GM12878 (cell line): ENCODE data around the gene SHC1. TPM values are rescaled to one million over a fixed set of nuclear protein-coding genes. Genes with fewer than 3 reads are reported as not detected.
A peak's percentile ranks its signal among the peaks of the same experiment; 100 is the strongest.

Experiments used
- ASH2L ChIP-seq: fragments of 300-600, 200-600 bp; sonication (generic); IDR thresholded peaks from 2 replicates; pipeline ENCODE4 v1.6.1; 2017; ENCODE audit warnings: low read depth, mild to moderate bottlenecking, borderline replicate concordance
- CHD2 ChIP-seq: IDR thresholded peaks from 2 replicates; pipeline ENCODE4 v1.6.1; 2011; ENCODE audit warnings: low read depth, low read length, improper control_type of control experiment, borderline replicate concordance
- CREB1 ChIP-seq: IDR thresholded peaks from 2 replicates; pipeline ENCODE4 v1.6.1; 2012; ENCODE audit warnings: low read depth, mild to moderate bottlenecking, inconsistent platforms
- EP300 ChIP-seq, 2 experiments: fragments of 150-350 bp in 1 of 2; IDR thresholded peaks; 2 replicates each; pipeline ENCODE4 v1.6.1; 2011 to 2012; ENCODE audit warnings: low read depth in 2 of 2, low read length in 2 of 2, borderline replicate concordance in 1 of 2, improper control_type of control experiment in 1 of 2, inconsistent platforms in 1 of 2; ENCODE audit not compliant: control insufficient read depth in 1 of 2
- ETV6 ChIP-seq, 2 experiments: fragments of 450-650 bp in 1 of 2; IDR thresholded peaks in 1 of 2; conservative IDR thresholded peaks in 1 of 2; 2 replicates each; pipeline ENCODE4 v1.6.1; 2014; ENCODE audit warnings: antibody characterized with exemption in 1 of 2, borderline replicate concordance in 1 of 2, low read depth in 1 of 2, mild to moderate bottlenecking in 1 of 2, moderate library complexity in 1 of 2
- FOXK2 ChIP-seq: fragments of 450-650 bp; IDR thresholded peaks from 2 replicates; pipeline ENCODE4 v1.6.1; 2017; ENCODE audit warnings: mild to moderate bottlenecking, moderate library complexity
- IKZF1 ChIP-seq: fragments of 450-650 bp; conservative IDR thresholded peaks from 2 replicates; pipeline ENCODE4 v1.6.1; 2017; ENCODE audit warnings: antibody characterized with exemption, mild to moderate bottlenecking
- IKZF2 ChIP-seq, 2 experiments: fragments of 450-650 bp; IDR thresholded peaks; 2 replicates each; pipeline ENCODE4 v1.6.1; 2017; ENCODE audit warnings: mild to moderate bottlenecking in 2 of 2, moderate library complexity in 2 of 2
- JUND ChIP-seq: IDR thresholded peaks from 2 replicates; pipeline ENCODE4 v1.6.1; 2012; ENCODE audit warnings: low read depth, mild to moderate bottlenecking, low read length, improper control_type of control experiment, moderate library complexity
- KAT2A ChIP-seq: conservative IDR thresholded peaks from 2 replicates; pipeline ENCODE4 v1.6.1; 2011; ENCODE audit warnings: low read depth, low read length; ENCODE audit not compliant: control insufficient read depth
- KDM1A ChIP-seq: fragments of 200-600 bp; sonication (generic); IDR thresholded peaks from 2 replicates; pipeline ENCODE4 v1.6.1; 2016; ENCODE audit warnings: borderline replicate concordance
- MEF2A ChIP-seq: IDR thresholded peaks from 2 replicates; pipeline ENCODE4 v1.6.1; 2011; ENCODE audit warnings: low read depth, mild to moderate bottlenecking, low read length, moderate library complexity; ENCODE audit not compliant: insufficient read depth
- MTA2 ChIP-seq: fragments of 450-650 bp; IDR thresholded peaks from 2 replicates; pipeline ENCODE4 v1.6.1; 2016; ENCODE audit warnings: low read depth, mild to moderate bottlenecking, moderate library complexity
- NR2F1 ChIP-seq: fragments of 450-650 bp; conservative IDR thresholded peaks from 2 replicates; pipeline ENCODE4 v1.6.1; 2017; ENCODE audit warnings: mild to moderate bottlenecking
- NRF1 ChIP-seq: conservative IDR thresholded peaks from 2 replicates; pipeline ENCODE4 v1.6.1; 2011; ENCODE audit warnings: mild to moderate bottlenecking, low read depth, low read length, improper control_type of control experiment
- PAX5 ChIP-seq: IDR thresholded peaks from 2 replicates; pipeline ENCODE4 v1.6.1; 2011; ENCODE audit warnings: low read depth, low read length, borderline replicate concordance
- SMARCA5 ChIP-seq: fragments of 450-650 bp; IDR thresholded peaks from 2 replicates; pipeline ENCODE4 v1.6.1; 2017; ENCODE audit warnings: mild to moderate bottlenecking
- STAT3 ChIP-seq: IDR thresholded peaks from 2 replicates; pipeline ENCODE4 v1.6.1; 2011; ENCODE audit warnings: low read depth, low read length, improper control_type of control experiment
- TCF12 ChIP-seq: IDR thresholded peaks from 2 replicates; pipeline ENCODE4 v1.6.1; 2011; ENCODE audit warnings: low read depth, mild to moderate bottlenecking, low read length
- TCF3 ChIP-seq: IDR thresholded peaks from 2 replicates; pipeline ENCODE4 v1.6.1; 2012; ENCODE audit warnings: low read depth, mild to moderate bottlenecking, low read length, borderline replicate concordance; ENCODE audit not compliant: insufficient read depth
- polyA plus RNA-seq, 11 experiments: library from polyadenylated mRNA; depleted of rRNA in 4 of 11; unstranded in 6 of 11; stranded (reverse) in 5 of 11; fragments of >200 nt; fragmentation: Nextera tagmentation in 4 of 11; fragmentation: Illumina TruSeq in 1 of 11; extraction: Ambion mirVana in 4 of 11; extraction: Trizol in 1 of 11; gene quantifications; 1 replicate in 1 of 11; 2 replicates in 10 of 11; pipeline versions ENCODE4 v1.2.1 to v1.2.3, GENCODE V29; 2011 to 2016; ENCODE audit warnings: inconsistent platforms in 2 of 11, missing spikeins in 2 of 11, low read depth in 1 of 11
- total RNA-seq, 4 experiments: library from RNA; depleted of rRNA in 3 of 4; stranded (reverse); fragments of >200 nt in 3 of 4; fragmentation: Illumina TruSeq in 1 of 4; extraction: Trizol in 1 of 4; gene quantifications; 2 replicates each; pipeline versions ENCODE4 v1.2.1 to v1.2.3, GENCODE V29; 2013 to 2021
- TF ChIP-seq, protein P1 (sequence below): IDR thresholded peaks from 2 replicates; pipeline ENCODE4 v1.6.1; 2012; ENCODE audit warnings: low read depth, low read length, improper control_type of control experiment
- TF ChIP-seq, protein P2 (sequence below): fragments of 450-650 bp; conservative IDR thresholded peaks from 2 replicates; pipeline ENCODE4 v1.6.1; 2017; ENCODE audit warnings: mild to moderate bottlenecking, moderate library complexity
- TF ChIP-seq, protein P3 (sequence below): fragments of 450-650 bp; formaldehyde crosslinking; IDR thresholded peaks from 2 replicates; pipeline ENCODE4 v1.4.0; 2022; ENCODE audit warnings: mild to moderate bottlenecking, moderate library complexity
- TF ChIP-seq, protein P4 (sequence below): fragments of 450-650 bp; IDR thresholded peaks from 2 replicates; pipeline ENCODE4 v1.6.1; 2016; ENCODE audit warnings: mild to moderate bottlenecking

Gene SHC1
- total and polyA plus RNA-seq, 10 of the 15 experiments (the other 5 are each of a cell fraction or from before 2014, with no cell fraction given): 2.6 to 49.3 (median 25.2) TPM

DNA sequence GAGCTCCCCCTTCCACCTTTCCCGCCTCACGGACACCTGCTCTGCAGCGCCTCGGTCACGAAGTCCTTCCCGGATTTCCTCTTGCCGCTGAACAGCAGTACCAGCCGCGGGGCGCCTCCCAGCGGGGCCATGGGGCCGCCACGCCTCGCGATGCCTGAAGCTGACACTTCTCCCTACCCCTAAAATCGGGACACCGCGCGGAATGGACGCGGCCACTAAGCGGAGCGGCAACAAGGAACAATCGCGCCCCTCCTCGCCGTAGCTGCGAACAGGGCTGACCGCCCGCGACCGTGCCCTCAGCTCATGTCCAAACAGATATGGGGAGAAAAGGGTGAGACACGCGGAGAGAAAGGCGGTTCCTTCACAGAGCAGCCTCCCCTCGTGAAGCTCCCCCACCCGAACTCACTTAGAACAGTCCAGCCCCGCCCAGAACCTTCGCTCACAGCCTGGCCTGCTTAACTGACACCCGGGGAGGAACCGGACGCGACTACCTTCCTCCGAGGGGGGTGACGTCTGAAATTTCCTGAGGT, 33.9 kb downstream of the SHC1 start, which contains the start of gene PMVK (continued):
- TF ChIP-seq, protein P1, sequence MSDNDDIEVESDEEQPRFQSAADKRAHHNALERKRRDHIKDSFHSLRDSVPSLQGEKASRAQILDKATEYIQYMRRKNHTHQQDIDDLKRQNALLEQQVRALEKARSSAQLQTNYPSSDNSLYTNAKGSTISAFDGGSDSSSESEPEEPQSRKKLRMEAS: peak; percentile 74
- 0 out of 2 replicates have a peak, but pooled peaks have one; percentile 12 for TF ChIP-seq MTA2
- no peak; the same call in 1 of the 2 replicates for TF ChIP-seq PAX5
- TF ChIP-seq KAT2A: no peak
- TF ChIP-seq NR2F1: peak; percentile 82
- TF ChIP-seq IKZF1: peak; percentile 92
- no peak; the same call in 1 of the 2 replicates for TF ChIP-seq FOXK2
- TF ChIP-seq KDM1A: no peak
- TF ChIP-seq EP300 (IDR thresholded peaks at IDR 0.05; ENCODE audit: borderline replicate concordance in 1 of 2, control insufficient read depth in 1 of 2, low read depth in 2 of 2, low read length in 2 of 2): peak; percentile 23 to 37; a peak in 3 of 4 replicates
- TF ChIP-seq SMARCA5: peak; percentile 78; the same call in 1 of the 2 replicates
- no peak for TF ChIP-seq NRF1
- TF ChIP-seq TCF12: peak; percentile 64; the same call in 1 of the 2 replicates
- TF ChIP-seq, protein P2, sequence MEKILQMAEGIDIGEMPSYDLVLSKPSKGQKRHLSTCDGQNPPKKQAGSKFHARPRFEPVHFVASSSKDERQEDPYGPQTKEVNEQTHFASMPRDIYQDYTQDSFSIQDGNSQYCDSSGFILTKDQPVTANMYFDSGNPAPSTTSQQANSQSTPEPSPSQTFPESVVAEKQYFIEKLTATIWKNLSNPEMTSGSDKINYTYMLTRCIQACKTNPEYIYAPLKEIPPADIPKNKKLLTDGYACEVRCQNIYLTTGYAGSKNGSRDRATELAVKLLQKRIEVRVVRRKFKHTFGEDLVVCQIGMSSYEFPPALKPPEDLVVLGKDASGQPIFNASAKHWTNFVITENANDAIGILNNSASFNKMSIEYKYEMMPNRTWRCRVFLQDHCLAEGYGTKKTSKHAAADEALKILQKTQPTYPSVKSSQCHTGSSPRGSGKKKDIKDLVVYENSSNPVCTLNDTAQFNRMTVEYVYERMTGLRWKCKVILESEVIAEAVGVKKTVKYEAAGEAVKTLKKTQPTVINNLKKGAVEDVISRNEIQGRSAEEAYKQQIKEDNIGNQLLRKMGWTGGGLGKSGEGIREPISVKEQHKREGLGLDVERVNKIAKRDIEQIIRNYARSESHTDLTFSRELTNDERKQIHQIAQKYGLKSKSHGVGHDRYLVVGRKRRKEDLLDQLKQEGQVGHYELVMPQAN: peak; percentile 88; the same call in 1 of the 2 replicates
- TF ChIP-seq, protein P3, sequence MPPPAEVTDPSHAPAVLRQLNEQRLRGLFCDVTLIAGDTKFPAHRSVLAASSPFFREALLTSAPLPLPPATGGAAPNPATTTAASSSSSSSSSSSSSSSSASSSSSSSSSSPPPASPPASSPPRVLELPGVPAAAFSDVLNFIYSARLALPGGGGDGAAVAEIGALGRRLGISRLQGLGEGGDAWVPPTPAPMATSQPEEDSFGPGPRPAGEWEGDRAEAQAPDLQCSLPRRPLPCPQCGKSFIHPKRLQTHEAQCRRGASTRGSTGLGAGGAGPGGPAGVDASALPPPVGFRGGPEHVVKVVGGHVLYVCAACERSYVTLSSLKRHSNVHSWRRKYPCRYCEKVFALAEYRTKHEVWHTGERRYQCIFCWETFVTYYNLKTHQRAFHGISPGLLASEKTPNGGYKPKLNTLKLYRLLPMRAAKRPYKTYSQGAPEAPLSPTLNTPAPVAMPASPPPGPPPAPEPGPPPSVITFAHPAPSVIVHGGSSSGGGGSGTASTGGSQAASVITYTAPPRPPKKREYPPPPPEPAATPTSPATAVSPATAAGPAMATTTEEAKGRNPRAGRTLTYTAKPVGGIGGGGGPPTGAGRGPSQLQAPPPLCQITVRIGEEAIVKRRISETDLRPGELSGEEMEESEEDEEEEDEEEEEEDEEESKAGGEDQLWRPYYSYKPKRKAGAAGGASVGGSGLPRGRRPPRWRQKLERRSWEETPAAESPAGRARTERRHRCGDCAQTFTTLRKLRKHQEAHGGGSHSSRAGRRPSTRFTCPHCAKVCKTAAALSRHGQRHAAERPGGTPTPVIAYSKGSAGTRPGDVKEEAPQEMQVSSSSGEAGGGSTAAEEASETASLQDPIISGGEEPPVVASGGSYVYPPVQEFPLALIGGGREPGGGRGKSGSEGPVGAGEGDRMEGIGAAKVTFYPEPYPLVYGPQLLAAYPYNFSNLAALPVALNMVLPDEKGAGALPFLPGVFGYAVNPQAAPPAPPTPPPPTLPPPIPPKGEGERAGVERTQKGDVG (CRISPR knock-in tag): no peak
- TF ChIP-seq JUND: peak; percentile 85
- 0 out of 2 replicates have a peak, but pooled peaks have one; percentile 20 for TF ChIP-seq ASH2L
- TF ChIP-seq MEF2A: peak; percentile 30; the same call in 1 of the 2 replicates
- TF ChIP-seq, protein P4, sequence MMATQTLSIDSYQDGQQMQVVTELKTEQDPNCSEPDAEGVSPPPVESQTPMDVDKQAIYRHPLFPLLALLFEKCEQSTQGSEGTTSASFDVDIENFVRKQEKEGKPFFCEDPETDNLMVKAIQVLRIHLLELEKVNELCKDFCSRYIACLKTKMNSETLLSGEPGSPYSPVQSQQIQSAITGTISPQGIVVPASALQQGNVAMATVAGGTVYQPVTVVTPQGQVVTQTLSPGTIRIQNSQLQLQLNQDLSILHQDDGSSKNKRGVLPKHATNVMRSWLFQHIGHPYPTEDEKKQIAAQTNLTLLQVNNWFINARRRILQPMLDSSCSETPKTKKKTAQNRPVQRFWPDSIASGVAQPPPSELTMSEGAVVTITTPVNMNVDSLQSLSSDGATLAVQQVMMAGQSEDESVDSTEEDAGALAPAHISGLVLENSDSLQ: peak; percentile 97
- no peak for TF ChIP-seq CREB1
- no peak; a peak in 1 of 4 replicates for TF ChIP-seq ETV6 (conservative IDR thresholded peaks at IDR 0.05 in 1 of 2, IDR thresholded peaks at IDR 0.05 in 1 of 2; ENCODE audit: borderline replicate concordance in 1 of 2, low read depth in 1 of 2)
- no peak for TF ChIP-seq STAT3
- peak; percentile 76 to 87 for TF ChIP-seq IKZF2 (IDR thresholded peaks at IDR 0.05)
- TF ChIP-seq TCF3: 0 out of 2 replicates have a peak, but pooled peaks have one; percentile 53
- TF ChIP-seq CHD2: peak; percentile 93
